Hematopoietic multipotent progenitor cell treated with erythropoietin and hydrocortisone succinate and interleukin-3 and kit ligand, for 8 days (in vitro differentiated cells): ENCODE results near the gene PTPN12.

Experiments
- DNase-seq: peaks from one replicate; pipeline ENCODE4 v3.0.0-alpha.2; 2015

Gene PTPN12

DNA sequence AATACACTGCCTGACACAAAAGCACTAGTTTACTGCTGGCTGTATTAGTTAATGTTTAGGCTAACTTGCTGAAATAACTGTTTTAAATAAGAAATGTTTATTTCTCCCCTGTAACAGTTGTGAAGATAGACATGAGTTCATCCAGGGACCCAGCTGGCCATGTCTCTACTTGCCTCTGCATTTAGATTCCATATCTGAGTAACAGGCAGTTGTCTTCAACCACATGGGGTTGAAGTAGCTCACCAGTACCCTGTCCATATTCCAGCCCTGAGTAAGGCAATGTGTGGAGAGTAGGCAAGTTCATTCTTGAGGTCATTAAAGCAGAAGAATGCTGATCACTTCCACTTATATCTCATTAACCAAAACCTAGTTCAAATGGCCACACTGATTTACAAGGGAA, 128.1 kb downstream of the PTPN12 start:
- DNase-seq: no peak

DNA sequence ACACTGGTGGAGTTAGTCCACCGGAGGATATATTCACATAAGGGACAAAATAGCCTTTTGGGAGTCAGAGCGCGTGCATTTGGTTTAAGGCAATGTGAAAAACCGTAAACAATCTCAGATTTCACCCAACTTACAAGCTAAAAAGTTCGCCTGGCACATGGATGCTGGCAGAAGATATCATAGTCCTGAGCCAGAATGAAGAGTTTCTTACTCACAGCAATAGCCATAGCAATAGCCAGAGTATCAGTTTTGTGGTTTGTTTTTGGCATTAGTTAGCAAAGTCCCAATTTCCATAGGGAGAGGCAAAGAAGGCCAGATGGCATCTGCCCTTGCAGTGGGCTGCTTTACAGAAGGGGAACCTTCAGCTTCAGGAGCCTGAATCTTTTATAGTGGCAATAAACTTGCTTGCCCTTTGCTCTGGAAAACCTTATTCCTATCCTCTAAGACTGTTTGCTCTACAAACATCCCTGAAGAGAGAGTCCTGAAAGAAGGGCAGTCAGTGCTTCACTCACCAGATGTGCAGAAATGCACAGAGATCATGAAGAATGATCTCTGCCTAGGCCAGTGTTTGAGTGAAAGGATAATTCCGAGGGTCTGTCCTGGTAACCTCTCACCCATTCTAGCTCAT, 130.5 kb downstream of the PTPN12 start:
- DNase-seq: no peak

DNA sequence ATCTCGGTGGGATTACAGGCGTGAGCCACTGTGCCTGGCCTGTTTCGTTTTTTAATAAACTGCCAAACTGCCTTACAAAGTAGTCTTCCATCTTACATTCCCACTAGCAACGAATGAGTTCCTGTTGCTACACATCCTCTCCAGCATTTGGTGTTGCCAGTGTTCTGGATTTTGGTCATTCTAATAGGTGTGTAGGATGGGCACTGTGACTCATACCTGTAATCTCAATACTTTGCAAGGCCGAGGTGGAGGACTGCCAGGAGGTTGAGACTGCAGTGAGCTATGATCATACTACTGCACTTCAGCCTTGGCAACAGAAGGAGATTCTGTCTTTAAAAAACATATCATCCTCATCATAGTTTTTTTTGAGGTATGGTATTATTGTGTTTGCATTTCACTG, 137.8 kb downstream of the PTPN12 start:
- no peak for DNase-seq

DNA sequence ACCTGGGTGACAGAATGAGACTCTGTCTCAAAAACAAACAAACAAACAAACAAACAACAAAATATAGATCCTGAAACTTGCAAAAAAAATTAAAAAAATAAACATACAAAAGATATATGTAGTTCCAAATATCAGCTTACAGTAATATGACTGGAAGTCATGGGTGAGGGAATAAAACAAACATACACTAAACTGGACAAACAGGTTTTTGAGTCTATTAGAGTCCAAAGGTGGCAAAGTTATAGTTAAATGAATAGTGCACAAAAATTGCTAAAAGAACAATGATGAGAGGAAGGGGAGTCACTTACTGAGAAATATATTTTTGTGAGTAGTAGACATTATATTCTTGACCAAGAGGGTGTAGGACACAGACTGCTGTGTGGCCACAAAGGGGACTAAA, 142.5 kb downstream of the PTPN12 start:
- no peak for DNase-seq

DNA sequence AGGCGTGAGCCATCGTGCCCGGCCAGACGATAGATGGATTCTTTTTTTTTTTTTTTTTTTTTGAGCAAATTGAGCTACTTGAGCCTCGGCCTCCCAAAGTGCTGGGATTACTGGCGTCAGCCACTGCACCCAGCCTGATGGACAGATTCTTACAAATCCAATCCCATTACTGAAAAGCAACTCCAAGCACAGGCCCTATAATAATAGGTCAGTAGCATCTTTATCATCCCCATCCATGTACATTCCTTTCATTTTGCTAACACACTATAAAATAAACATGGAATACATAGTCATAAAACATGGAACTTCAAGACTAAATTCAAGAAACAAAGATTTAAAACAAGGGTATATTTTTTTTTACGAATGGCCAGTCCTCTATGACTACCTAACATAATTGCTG, 143.2 kb downstream of the PTPN12 start:
- DNase-seq: no peak

DNA sequence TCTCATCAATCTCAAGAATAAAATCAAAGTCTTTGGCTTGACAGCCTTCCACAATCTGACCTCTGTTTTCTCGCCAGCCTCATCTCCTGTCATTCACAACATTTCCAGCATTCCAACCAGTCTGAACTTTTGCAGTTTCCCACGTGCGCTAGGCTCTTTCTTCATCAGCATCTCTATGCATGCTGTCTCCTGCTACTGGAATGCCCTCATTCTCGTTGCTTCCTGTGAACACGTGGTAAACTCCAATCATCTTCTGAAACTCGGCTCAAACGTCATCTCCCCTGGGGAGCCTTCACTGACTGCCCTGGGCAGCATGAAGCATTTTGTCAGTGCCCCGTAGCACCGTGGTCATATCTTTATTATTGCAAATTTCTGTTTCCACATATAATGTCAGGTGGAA, 146.9 kb downstream of the PTPN12 start:
- DNase-seq: no peak

DNA sequence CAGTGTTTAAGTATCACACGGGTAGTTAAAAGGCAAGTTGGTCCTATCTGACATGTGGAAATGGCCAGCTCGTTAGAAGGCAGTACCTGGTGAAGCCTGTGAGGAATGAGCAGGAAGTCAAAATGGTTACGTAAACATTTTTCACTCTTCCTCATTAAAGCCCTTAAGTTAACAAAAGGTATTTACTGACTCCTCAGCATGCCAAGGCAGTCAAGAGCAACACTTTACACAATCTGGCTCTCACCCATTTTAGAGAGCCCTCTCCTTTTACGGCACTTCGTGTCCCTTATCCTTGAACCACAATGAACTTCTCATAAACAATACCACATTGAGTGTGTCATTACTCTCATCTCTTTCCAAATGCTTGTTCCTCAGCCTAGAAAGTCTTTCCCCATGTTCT, 148.1 kb downstream of the PTPN12 start:
- no peak for DNase-seq

DNA sequence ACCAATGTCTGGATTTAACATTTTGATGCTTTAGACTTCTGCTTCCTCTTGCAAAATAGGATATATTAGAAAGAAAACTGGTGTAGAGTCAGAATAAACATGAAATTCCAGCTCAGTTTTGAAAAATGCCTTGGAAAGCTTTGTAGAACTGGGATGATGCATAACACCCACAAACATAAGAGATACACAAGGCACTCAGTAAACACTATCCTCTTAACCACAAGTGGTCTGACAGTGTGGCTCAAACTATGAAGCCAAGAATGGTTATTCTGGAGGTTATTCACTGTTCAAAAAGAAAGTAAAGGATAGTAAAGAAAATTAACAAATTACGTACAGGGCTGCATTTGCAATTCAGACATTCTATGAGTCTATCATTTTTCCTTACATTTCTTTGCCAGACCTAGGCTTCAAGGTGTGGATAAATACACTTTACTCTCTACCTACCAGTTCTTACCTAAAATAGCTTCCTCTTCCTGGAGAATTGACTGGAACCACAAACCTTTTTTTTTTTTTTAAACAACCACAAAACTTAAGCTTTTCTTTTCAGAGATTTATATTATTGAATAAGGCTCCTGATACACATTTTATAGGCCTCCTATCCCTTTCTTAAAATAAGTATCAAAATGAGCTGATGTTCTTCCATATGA, 150.1 kb downstream of the PTPN12 start:
- DNase-seq: no peak

DNA sequence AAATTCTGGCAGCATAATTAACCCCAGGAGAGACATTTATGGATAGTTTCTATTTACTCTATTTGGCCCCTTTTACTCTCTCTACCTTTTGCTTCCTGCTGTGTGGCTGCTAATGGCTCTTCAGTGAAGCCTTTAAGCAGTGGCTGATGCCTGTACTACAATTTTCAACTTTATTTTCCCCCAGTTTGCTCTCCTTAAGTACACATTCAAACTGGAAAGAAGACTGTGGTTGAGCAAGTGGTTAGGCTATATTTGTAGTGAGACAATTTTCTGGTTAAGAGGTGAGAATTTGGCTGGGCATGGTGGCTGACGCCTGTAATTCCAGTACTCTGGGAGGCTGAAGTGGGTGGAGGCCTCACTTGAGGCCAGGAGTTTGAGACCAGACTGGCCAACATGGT, 150.7 kb downstream of the PTPN12 start:
- no peak for DNase-seq
